H54 (cell line): Measurements from ENCODE around the gene KIFC3.
"Not testable (repeated sequence)": the region's sequence is repeated elsewhere in the genome, so short reads cannot be mapped to it uniquely, and the experiment has no call there.

ENCODE experiments used
- DNase-seq: peaks from one replicate; pipeline ENCODE4 v3.0.0; 2011; ENCODE audit warnings: low spot score, mixed read lengths; ENCODE audit not compliant: insufficient read length
- FAIRE-seq: peaks from 3 replicates; lab custom pipeline; 2011; peaks lifted over from hg19 to GRCh38; lab: Jason Lieb, UNC
- POLR2A ChIP-seq: IDR thresholded peaks from 2 replicates; pipeline ENCODE4 v1.6.1; 2011; ENCODE audit warnings: low read depth, mild to moderate bottlenecking, low read length

The KIFC3 gene

GRCh38 chr16:57781741-57782606, 20.3 kb downstream of the KIFC3 start:
- DNase-seq (peak; percentile 33), FAIRE-seq (no peak)
- TF ChIP-seq POLR2A = no peak

GRCh38 chr16:57781349-57781740, 20.9 kb downstream of the KIFC3 start:
- TF ChIP-seq POLR2A = no peak
- FAIRE-seq = no peak
- no peak for DNase-seq

- not testable (repeated sequence) for FAIRE-seq
These were observed 22.5 kb downstream of the KIFC3 start for GRCh38 chr16:57779836-57780235.

GRCh38 chr16:57778658-57779057, 23.6 kb downstream of the KIFC3 start:
- TF ChIP-seq POLR2A = no peak
- FAIRE-seq = no peak
- no peak for DNase-seq

More at GRCh38 chr16:57779836-57780235, 22.5 kb downstream of the KIFC3 start:
- DNase-seq = not testable (repeated sequence)

GRCh38 chr16:57775661-57776469, 26.4 kb downstream of the KIFC3 start:
- no peak for DNase-seq
- TF ChIP-seq POLR2A = no peak
- FAIRE-seq = no peak

- TF ChIP-seq POLR2A = no peak
- DNase-seq (no peak), FAIRE-seq (no peak)
These were observed 27.5 kb downstream of the KIFC3 start for GRCh38 chr16:57774705-57775285.

- no peak for TF ChIP-seq POLR2A
- DNase-seq (no peak), FAIRE-seq (no peak)
These were observed 28.5 kb downstream of the KIFC3 start for GRCh38 chr16:57773655-57774295.

- DNase-seq = no peak
- no peak for TF ChIP-seq POLR2A
- no peak for FAIRE-seq
These were observed 29.3 kb downstream of the KIFC3 start for GRCh38 chr16:57773019-57773418.

GRCh38 chr16:57771141-57771785, 31.0 kb downstream of the KIFC3 start:
- FAIRE-seq = no peak
- TF ChIP-seq POLR2A = no peak
- DNase-seq = no peak

- DNase-seq (no peak), FAIRE-seq (no peak)
- no peak for TF ChIP-seq POLR2A
These were observed 31.9 kb downstream of the KIFC3 start for GRCh38 chr16:57770361-57770760.

GRCh38 chr16:57769541-57770145, 32.6 kb downstream of the KIFC3 start:
- DNase-seq (no peak), FAIRE-seq (no peak)
- TF ChIP-seq POLR2A = no peak

- DNase-seq (no peak), FAIRE-seq (no peak)
- no peak for TF ChIP-seq POLR2A
These were observed 35.5 kb downstream of the KIFC3 start for GRCh38 chr16:57766714-57767348.
